ENCODE data around the gene GPRC5D. TPM values are rescaled to one million over a fixed set of nuclear protein-coding genes. Genes with fewer than 3 reads are reported as not detected.

GPRC5D gene
- polyA plus RNA-seq, 1 donor from 2014 or later = not detected

DNA sequence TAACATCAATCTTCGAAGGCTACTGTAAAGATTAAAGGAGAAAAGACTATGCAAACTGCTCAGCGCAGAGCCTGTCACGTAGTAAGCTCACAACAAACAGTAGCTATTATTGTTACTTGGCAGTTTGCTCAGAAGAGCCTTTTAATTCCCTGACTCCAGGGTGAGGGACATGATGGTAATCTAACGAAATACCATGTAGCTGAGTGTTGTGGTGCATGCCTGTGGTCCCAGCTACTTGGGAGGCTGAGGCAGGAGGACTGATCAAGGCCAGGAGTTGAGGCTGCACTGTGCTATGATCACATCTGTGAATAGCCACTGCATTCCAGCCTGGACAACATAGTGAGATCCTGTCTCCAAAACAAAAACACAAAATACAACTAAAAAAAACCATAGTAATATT, 25.3 kb upstream of the GPRC5D start:
- Histone ChIP-seq H3K9me3 (ENCODE audit: low read length) (no peaks in the 10 kb centered on the region), H3K4me3 (ENCODE audit: low read length) (no peak overlapping the region), H3K27ac (ENCODE audit: low read length) (no peak overlapping the region), H3K27me3 (ENCODE audit: insufficient read depth, low read depth, low read length) (no peaks in the 10 kb centered on the region), H3K9me2 (ENCODE audit: insufficient read depth, low read length) (no peaks in the 10 kb centered on the region), H4K20me1 (ENCODE audit: insufficient read depth) (no peaks in the 10 kb centered on the region), H3K9ac (ENCODE audit: low read length) (no peak overlapping the region), H2AFZ (ENCODE audit: low read depth, low read length) (no peak overlapping the region), H3K36me3 (ENCODE audit: insufficient read depth, low read length) (no peaks in the 10 kb centered on the region), H3F3A (ENCODE audit: insufficient read depth, low read length, poor library complexity, severe bottlenecking) (no peaks in the 10 kb centered on the region), H3K4me2 (ENCODE audit: low read length) (no peak overlapping the region), H3K79me2 (replicated peaks; ENCODE audit: insufficient read depth, low read length) (no peaks in the 10 kb centered on the region)
- TF ChIP-seq TAF1 (IDR thresholded peaks at IDR 0.05; ENCODE audit: low read depth) = no peak
- no peak for TF ChIP-seq RAD21 (conservative IDR thresholded peaks at IDR 0.05)
- TF ChIP-seq POLR2AphosphoS5 (IDR thresholded peaks at IDR 0.05) = no peak
- no peak for TF ChIP-seq REST (IDR thresholded peaks at IDR 0.05; ENCODE audit: borderline replicate concordance)
- no peak for TF ChIP-seq MXI1 (conservative IDR thresholded peaks at IDR 0.05; ENCODE audit: poor library complexity, severe bottlenecking)
- TF ChIP-seq CTCF (IDR thresholded peaks at IDR 0.05; ENCODE audit: poor library complexity, severe bottlenecking) = no peak
- TF ChIP-seq EP300 (conservative IDR thresholded peaks at IDR 0.05; ENCODE audit: poor library complexity, severe bottlenecking) = no peak

GRCh38 chr12:12976366-12976765, 24.4 kb upstream of the GPRC5D start:
- no peak overlapping the region for H2AFZ ChIP-seq (ENCODE audit: low read depth, low read length)
- H3K4me3 ChIP-seq (ENCODE audit: low read length) = no peak overlapping the region
- H3K9me2 ChIP-seq (ENCODE audit: insufficient read depth, low read length) = no peaks in the 10 kb centered on the region
- H3K9ac ChIP-seq (ENCODE audit: low read length) = no peak overlapping the region
- no peak overlapping the region for H3K27ac ChIP-seq (ENCODE audit: low read length)
- H3K4me2 ChIP-seq (ENCODE audit: low read length) = no peak overlapping the region
- no peaks in the 10 kb centered on the region for H3K36me3 ChIP-seq (ENCODE audit: insufficient read depth, low read length)
- H3K79me2 ChIP-seq (replicated peaks; ENCODE audit: insufficient read depth, low read length) = no peaks in the 10 kb centered on the region
- H3K9me3 ChIP-seq (ENCODE audit: low read length) = no peaks in the 10 kb centered on the region
- no peaks in the 10 kb centered on the region for H3F3A ChIP-seq (ENCODE audit: insufficient read depth, low read length, poor library complexity, severe bottlenecking)
- TF ChIP-seq EZH2 (IDR thresholded peaks at IDR 0.05; ENCODE audit: borderline replicate concordance, insufficient read depth, low read length, poor library complexity, severe bottlenecking) (no peak), TAF1 (IDR thresholded peaks at IDR 0.05; ENCODE audit: low read depth) (no peak), SMC3 (conservative IDR thresholded peaks at IDR 0.05; ENCODE audit: poor library complexity) (no peak), EP300 (conservative IDR thresholded peaks at IDR 0.05; ENCODE audit: poor library complexity, severe bottlenecking) (no peak), RAD21 (conservative IDR thresholded peaks at IDR 0.05) (no peak), CTCF (IDR thresholded peaks at IDR 0.05; ENCODE audit: poor library complexity, severe bottlenecking) (no peak), POLR2AphosphoS5 (IDR thresholded peaks at IDR 0.05) (no peak), MXI1 (conservative IDR thresholded peaks at IDR 0.05; ENCODE audit: poor library complexity, severe bottlenecking) (no peak), REST (IDR thresholded peaks at IDR 0.05; ENCODE audit: borderline replicate concordance) (no peak)
- H4K20me1 ChIP-seq (ENCODE audit: insufficient read depth) = no peaks in the 10 kb centered on the region
- H3K27me3 ChIP-seq (ENCODE audit: insufficient read depth, low read depth, low read length) = no peaks in the 10 kb centered on the region

Measured in neural cell (in vitro differentiated cells).